GM12801 (cell line): ENCODE measurements around the gene GDPD3.

ENCODE experiments used
- CTCF ChIP-seq: IDR thresholded peaks from one replicate; pipeline ENCODE4 v1.5.1; 2011; ENCODE audit warnings: control low read depth; ENCODE audit not compliant: insufficient read length; ENCODE audit errors: extremely low read depth

The GDPD3 gene

GRCh38 chr16:30113711-30114333, 485 bp upstream of the GDPD3 start:
- TF ChIP-seq CTCF: no peak

GRCh38 chr16:30112197-30113030, 923 bp downstream of the GDPD3 start:
- TF ChIP-seq CTCF: peak; percentile 15

GRCh38 chr16:30110661-30111060, 2.7 kb downstream of the GDPD3 start:
- no peak for TF ChIP-seq CTCF

- TF ChIP-seq CTCF: no peak
Observed at GRCh38 chr16:30108059-30108850, 5.1 kb downstream of the GDPD3 start.

GRCh38 chr16:30104492-30104891, 8.8 kb downstream of the GDPD3 start:
- no peak for TF ChIP-seq CTCF

- TF ChIP-seq CTCF: no peak
Observed at GRCh38 chr16:30104090-30104489, 9.2 kb downstream of the GDPD3 start.

- TF ChIP-seq CTCF: no peak
Observed at GRCh38 chr16:30096862-30097563, 16.3 kb downstream of the GDPD3 start.
